ENCODE results near the gene ANKRD53.

DNA sequence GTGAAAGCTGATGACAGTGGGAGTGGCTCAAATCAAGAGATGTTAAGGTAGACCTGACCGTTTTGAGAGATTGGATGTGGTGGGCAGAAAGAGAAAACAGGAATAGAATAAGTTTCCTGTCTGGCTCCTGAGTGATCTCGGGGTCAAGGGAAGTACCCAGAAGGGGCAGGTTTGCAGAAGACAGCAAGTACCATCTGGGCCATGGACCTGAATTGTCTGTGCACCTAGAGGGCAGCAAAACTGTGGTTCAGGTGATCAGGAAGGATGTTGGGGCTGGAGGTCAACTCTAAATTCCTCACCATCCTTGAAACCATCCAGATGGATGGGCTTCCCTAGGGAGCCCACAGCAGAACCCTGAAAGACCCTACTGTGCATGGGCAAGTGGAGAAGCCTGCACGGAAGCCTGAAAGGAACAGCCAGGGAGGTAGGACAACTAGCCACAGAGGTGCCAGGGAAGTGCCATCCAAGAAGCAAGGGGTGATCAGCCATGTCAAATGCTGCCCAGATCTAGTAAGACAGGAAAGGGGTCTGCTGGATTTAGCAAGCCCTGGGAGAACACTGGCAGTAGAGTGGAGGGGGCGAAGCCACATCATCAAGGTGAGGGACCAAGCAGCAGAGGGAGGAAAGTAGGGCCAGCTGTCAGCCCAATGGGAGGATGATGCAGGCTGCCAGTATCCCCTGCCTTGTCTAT, 8.2 kb downstream of the ANKRD53 start:
- TF ChIP-seq CTCF (IDR thresholded peaks at IDR 0.05; ENCODE audit: extremely low read depth in 1 of 2, insufficient read depth in 1 of 2, low read depth in 1 of 2, low read length in 2 of 2) (no peak), POLR2A (IDR thresholded peaks at IDR 0.05; ENCODE audit: low read depth, low read length) (no peak), POLR2AphosphoS5 (IDR thresholded peaks at IDR 0.05; ENCODE audit: insufficient read depth, low read depth, low read length) (no peak), JUN (IDR thresholded peaks at IDR 0.05; ENCODE audit: borderline replicate concordance, insufficient read depth, insufficient read length, low read depth) (no peak), EZH2 (IDR thresholded peaks at IDR 0.05; ENCODE audit: borderline replicate concordance, low read depth, low read length, severe bottlenecking) (no peak)
- TF ChIP-seq, protein P1, sequence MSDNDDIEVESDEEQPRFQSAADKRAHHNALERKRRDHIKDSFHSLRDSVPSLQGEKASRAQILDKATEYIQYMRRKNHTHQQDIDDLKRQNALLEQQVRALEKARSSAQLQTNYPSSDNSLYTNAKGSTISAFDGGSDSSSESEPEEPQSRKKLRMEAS (IDR thresholded peaks at IDR 0.05; ENCODE audit: insufficient read depth, insufficient read length): no peak

All from endothelial cell of umbilical vein (primary cell).